PFSK-1 (cell line): ENCODE measurements around the gene CTDSPL.

Source experiments
- FOXP2 ChIP-seq: optimal IDR thresholded peaks from 2 replicates; pipeline ENCODE3; 2011; ENCODE audit warnings: borderline replicate concordance, control low read depth, inconsistent platforms; ENCODE audit not compliant: insufficient read depth; ENCODE audit errors: extremely low read length, extremely low read depth
- POLR2AphosphoS5 ChIP-seq: IDR thresholded peaks from 2 replicates; pipeline ENCODE4 v1.6.1; 2012; ENCODE audit warnings: low read depth, mild to moderate bottlenecking, control low read depth, low read length, moderate library complexity
- REST ChIP-seq, 2 experiments: IDR thresholded peaks; 2 replicates each; pipeline versions ENCODE4 v1.6.1 to v1.8.0; 2011 to 2012; ENCODE audit warnings: low read depth in 2 of 2, low read length in 2 of 2, control low read depth in 1 of 2, inconsistent platforms in 1 of 2, mild to moderate bottlenecking in 1 of 2, moderate library complexity in 1 of 2; ENCODE audit not compliant: insufficient read depth in 1 of 2
- SIN3A ChIP-seq: IDR thresholded peaks from 2 replicates; pipeline ENCODE4 v1.6.1; 2012; ENCODE audit warnings: mild to moderate bottlenecking, low read length, moderate library complexity, borderline replicate concordance; ENCODE audit not compliant: insufficient read depth
- TAF1 ChIP-seq: IDR thresholded peaks from 2 replicates; pipeline ENCODE4 v1.6.1; 2012; ENCODE audit warnings: low read length, control low read depth, borderline replicate concordance; ENCODE audit not compliant: insufficient read depth

CTDSPL gene

GRCh38 chr3:38008191-38008701 is 146.6 kb downstream of the CTDSPL start:
- TF ChIP-seq REST (IDR thresholded peaks at IDR 0.05; ENCODE audit: insufficient read depth in 1 of 2, low read depth in 2 of 2, low read length in 2 of 2) (no peak), FOXP2 (no peak), POLR2AphosphoS5 (no peak), TAF1 (no peak), SIN3A (no peak)

- no peak for TF ChIP-seq POLR2AphosphoS5
- TF ChIP-seq REST (IDR thresholded peaks at IDR 0.05; ENCODE audit: insufficient read depth in 1 of 2, low read depth in 2 of 2, low read length in 2 of 2): no peak
Measured at GRCh38 chr3:38008971-38009580, 147.4 kb downstream of the CTDSPL start.

- TF ChIP-seq TAF1 (no peak), FOXP2 (no peak), SIN3A (no peak), REST (IDR thresholded peaks at IDR 0.05; ENCODE audit: insufficient read depth in 1 of 2, low read depth in 2 of 2, low read length in 2 of 2) (no peak), POLR2AphosphoS5 (no peak)
Measured at GRCh38 chr3:38009807-38010591, 148.3 kb downstream of the CTDSPL start.

- TF ChIP-seq SIN3A (no peak), FOXP2 (no peak), POLR2AphosphoS5 (no peak), TAF1 (no peak), REST (IDR thresholded peaks at IDR 0.05; ENCODE audit: insufficient read depth in 1 of 2, low read depth in 2 of 2, low read length in 2 of 2) (no peak)
Measured at GRCh38 chr3:38011111-38011510, 149.4 kb downstream of the CTDSPL start.
